ENCODE results near the gene MPDU1. TPM values are rescaled to one million over a fixed set of nuclear protein-coding genes. Genes with fewer than 3 reads are reported as not detected.

Gene MPDU1
- total and polyA plus RNA-seq, 12 donors = 65.9 to 267 (median 114) TPM

DNA sequence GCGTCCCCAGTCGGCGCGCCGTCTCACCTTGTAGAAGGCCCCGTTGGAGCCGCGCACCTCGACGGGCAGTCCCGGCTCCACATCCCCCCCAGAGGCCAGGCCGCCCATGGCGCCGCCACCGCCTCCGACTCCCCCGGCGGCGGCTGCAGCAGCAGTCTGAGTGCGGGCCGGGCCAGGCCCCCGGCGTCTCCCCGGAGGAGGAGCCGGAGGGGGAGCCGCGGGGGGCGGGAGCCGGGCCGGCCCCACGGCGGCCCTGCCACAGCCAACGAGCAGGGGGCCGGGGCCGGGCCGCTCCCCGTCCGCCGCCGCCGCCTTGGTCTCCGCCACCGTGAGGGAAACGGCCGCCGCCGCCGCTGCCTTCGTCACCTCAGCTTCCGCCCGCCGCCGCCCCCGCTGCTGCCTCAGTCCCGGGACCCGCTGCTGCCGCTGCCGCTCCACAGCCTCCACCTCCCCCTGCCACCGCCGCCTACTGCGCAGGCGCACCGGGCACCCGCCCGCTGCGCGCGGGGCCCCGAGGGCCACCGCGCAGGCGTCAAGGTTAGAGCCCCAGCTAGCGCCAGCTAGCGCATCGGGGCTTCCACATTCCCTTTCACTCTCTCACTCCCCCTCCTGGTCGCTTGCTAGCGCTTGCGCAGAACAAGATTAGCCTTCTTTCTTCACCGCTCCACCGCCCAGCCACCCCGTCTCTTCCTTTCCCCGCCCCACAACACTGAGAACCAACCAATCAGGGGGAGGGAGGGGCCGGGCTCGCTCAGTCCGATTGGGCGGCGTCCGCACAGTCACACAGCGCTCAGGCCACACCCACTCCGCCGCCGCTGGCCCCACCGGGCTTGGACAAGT lies 31.0 kb downstream of the MPDU1 start, which contains the start of gene FXR2:
Gene FXR2 (minus strand): TSS at position 473 of the 840 bp plus-strand sequence. CDS start 365 bp downstream, at position 108.
- intact Hi-C loops (cut with DNase I) = no loop called here
- Histone ChIP-seq H3K27ac (peak within 1 kb of the TSS; percentile 39 to 100 (median 93)), H3K36me3 (replicated peaks in 1 of 2) (peaks cover 0 to 10% of the 10 kb centered on the region in 2 donors), H3K27me3 (no peaks in the 10 kb centered on the region), H3K4me1 (replicated peaks in 1 of 2) (peaks cover 30 to 43% of the 10 kb centered on the region in 2 donors), H3K9me3 (replicated peaks in 1 of 3) (no peaks in the 10 kb centered on the region), H3K4me3 (peak within 1 kb of the TSS in 3 of 4 donors; percentile 13 to 92 (median 54))
- DNase-seq = peak; percentile 99 to 100 (median 100)
- 0 to 1% (median 1%) methylated on average over 5 to 93 of the region's 93 CpGs for WGBS, 4 donors
- peak; percentile 43 to 82 (median 53) for TF ChIP-seq CTCF (IDR thresholded peaks at IDR 0.05)
- peak; percentile 74 to 91 for TF ChIP-seq POLR2A (IDR thresholded peaks at IDR 0.05)

- intact Hi-C loops (cut with DNase I) = no loop called here
- H3K36me3 ChIP-seq (replicated peaks in 1 of 2) = peaks cover 0 to 10% of the 10 kb centered on the region in 2 donors
- no peaks in the 10 kb centered on the region for H3K9me3 ChIP-seq (replicated peaks in 1 of 3)
- no peaks in the 10 kb centered on the region for H3K27me3 ChIP-seq
- peaks cover 30 to 37% of the 10 kb centered on the region in 2 donors for H3K4me1 ChIP-seq (replicated peaks in 1 of 2)
- TF ChIP-seq CTCF (IDR thresholded peaks at IDR 0.05) = no peak
- TF ChIP-seq POLR2A (IDR thresholded peaks at IDR 0.05) = no peak
- peak overlapping the region in 2 of 4 donors; percentile 37 to 46 for H3K4me3 ChIP-seq
- H3K27ac ChIP-seq = peak overlapping the region in 4 of 5 donors; percentile 30 to 100 (median 94)
- DNase-seq = no peak
- WGBS, 4 donors = 2 to 8% (median 5%) methylated on average over 22 to 28 of the region's 28 CpGs
These were observed 31.7 kb downstream of the MPDU1 start for GRCh38 chr17:7615265-7615747.

DNA sequence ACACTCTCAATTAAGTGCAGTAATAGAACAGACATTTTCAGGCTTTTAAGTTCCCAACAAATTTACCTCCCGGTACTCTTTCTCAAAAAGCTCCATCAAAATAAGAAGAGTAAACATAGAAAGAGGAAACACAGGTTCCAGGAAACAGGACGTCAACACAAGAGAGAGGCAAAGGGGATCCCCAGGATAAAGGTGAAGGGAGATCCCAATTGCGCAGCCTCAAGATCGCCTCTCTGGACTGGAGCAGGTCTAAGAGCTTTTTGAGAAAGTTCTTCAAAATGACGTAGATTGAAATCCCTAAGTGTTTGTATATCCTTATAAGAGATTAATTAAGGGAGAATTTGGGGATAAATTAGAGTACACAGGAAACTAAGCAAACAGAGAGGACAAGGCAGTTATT lies 35.0 kb downstream of the MPDU1 start:
- Histone ChIP-seq H3K27ac (no peak overlapping the region), H3K27me3 (no peaks in the 10 kb centered on the region), H3K4me1 (replicated peaks in 1 of 2) (peaks cover 4% of the 10 kb centered on the region in 2 donors), H3K36me3 (replicated peaks in 1 of 2) (no peaks in the 10 kb centered on the region), H3K9me3 (replicated peaks in 1 of 3) (no peaks in the 10 kb centered on the region), H3K4me3 (no peak overlapping the region)
- WGBS, 4 donors = 77 to 82% (median 79%) methylated on average over 5 of the region's 5 CpGs
- no peak for TF ChIP-seq CTCF (IDR thresholded peaks at IDR 0.05)
- TF ChIP-seq POLR2A (IDR thresholded peaks at IDR 0.05) = no peak
- DNase-seq = no peak
- intact Hi-C loops (cut with DNase I) = no loop called here

- WGBS, 4 donors = 85 to 93% (median 92%) methylated on average over 3 to 8 of the region's 8 CpGs
These were observed 37.2 kb downstream of the MPDU1 start for GRCh38 chr17:7620835-7621234.

More at GRCh38 chr17:7620835-7621234, 37.2 kb downstream of the MPDU1 start:
- intact Hi-C loops (cut with DNase I) = no loop called here
- no peak for DNase-seq
- Histone ChIP-seq H3K4me1 (replicated peaks in 1 of 2) (no peaks in the 10 kb centered on the region), H3K36me3 (replicated peaks in 1 of 2) (no peaks in the 10 kb centered on the region), H3K27me3 (no peaks in the 10 kb centered on the region), H3K9me3 (replicated peaks in 1 of 3) (no peaks in the 10 kb centered on the region), H3K27ac (no peak overlapping the region), H3K4me3 (no peak overlapping the region)
- TF ChIP-seq POLR2A (IDR thresholded peaks at IDR 0.05) = no peak
- no peak for TF ChIP-seq CTCF (IDR thresholded peaks at IDR 0.05)

All from adrenal gland (tissue), 12 donors.